RWPE2 (cell line): ENCODE data around the gene STAG1.

Experiments
- ATAC-seq: fragments of 200-7000 bp; cut with Tn5 transposase; 3 replicates; pipeline ENCODE4 v1.9.1; 2021; ENCODE audit warnings: low read depth
- DNase-seq: peaks from one replicate; pipeline ENCODE4 v3.0.0-alpha.2; 2020; ENCODE audit warnings: low spot score
- H3K27ac ChIP-seq: fragments of 450-650 bp; 2 replicates; pipeline ENCODE4 v1.5.1; 2017; ENCODE audit warnings: mild to moderate bottlenecking; ENCODE audit not compliant: poor library complexity, severe bottlenecking
- H3K27me3 ChIP-seq: fragments of 250-450 bp; sonication (Bioruptor Pico); 2 replicates; pipeline ENCODE4 v1.5.1; 2021; ENCODE audit warnings: mild to moderate bottlenecking, moderate library complexity; ENCODE audit not compliant: insufficient read depth, poor library complexity, severe bottlenecking
- H3K36me3 ChIP-seq: fragments of 250-450 bp; sonication (Bioruptor Pico); 2 replicates; pipeline ENCODE4 v1.5.1; 2020; ENCODE audit warnings: low read depth, mild to moderate bottlenecking, moderate library complexity
- H3K4me1 ChIP-seq: fragments of 250-450 bp; sonication (Bioruptor Pico); 2 replicates; pipeline ENCODE4 v1.5.1; 2021; ENCODE audit warnings: mild to moderate bottlenecking, moderate library complexity; ENCODE audit not compliant: insufficient read depth, poor library complexity, severe bottlenecking
- H3K4me3 ChIP-seq: fragments of 250-450 bp; sonication (Bioruptor Pico); 2 replicates; pipeline ENCODE4 v1.5.1; 2021; ENCODE audit warnings: mild to moderate bottlenecking, moderate library complexity; ENCODE audit not compliant: severe bottlenecking
- H3K9me3 ChIP-seq: fragments of 250-450 bp; sonication (Bioruptor Pico); 2 replicates; pipeline ENCODE4 v1.5.1; 2021; ENCODE audit warnings: mild to moderate bottlenecking, moderate library complexity; ENCODE audit not compliant: severe bottlenecking
- CTCF ChIP-seq: fragments of 450-650 bp; IDR thresholded peaks from one replicate; pipeline ENCODE4 v1.5.1; 2017; ENCODE audit warnings: mild to moderate bottlenecking, moderate library complexity; ENCODE audit not compliant: poor library complexity, severe bottlenecking

STAG1 gene

GRCh38 chr3:136698361-136698760 lies 53.8 kb downstream of the STAG1 start:
- DNase-seq (no peak), ATAC-seq (no peak)
- Histone ChIP-seq H3K9me3 (no peaks in the 10 kb centered on the region), H3K4me3 (no peak overlapping the region), H3K27me3 (no peaks in the 10 kb centered on the region), H3K27ac (no peak overlapping the region), H3K4me1 (no peaks in the 10 kb centered on the region), H3K36me3 (no peaks in the 10 kb centered on the region)
- no peak for TF ChIP-seq CTCF

- H3K27me3 ChIP-seq, result no peaks in the 10 kb centered on the region
- H3K4me1 ChIP-seq, result no peaks in the 10 kb centered on the region
- H3K36me3 ChIP-seq, result no peaks in the 10 kb centered on the region
- H3K9me3 ChIP-seq, result no peaks in the 10 kb centered on the region
- no peak for TF ChIP-seq CTCF
- H3K27ac ChIP-seq, result no peak overlapping the region
- DNase-seq, result no peak
- no peak for ATAC-seq
- no peak overlapping the region for H3K4me3 ChIP-seq
Observed at GRCh38 chr3:136696797-136697196, 55.4 kb downstream of the STAG1 start.

- Histone ChIP-seq H3K27ac (no peak overlapping the region), H3K4me1 (no peaks in the 10 kb centered on the region), H3K27me3 (no peaks in the 10 kb centered on the region), H3K4me3 (no peak overlapping the region), H3K36me3 (no peaks in the 10 kb centered on the region), H3K9me3 (no peaks in the 10 kb centered on the region)
- DNase-seq (no peak), ATAC-seq (no peak)
- no peak for TF ChIP-seq CTCF
Observed at GRCh38 chr3:136694321-136694720, 57.9 kb downstream of the STAG1 start.

- no peak for ATAC-seq
- Histone ChIP-seq H3K4me1 (no peaks in the 10 kb centered on the region), H3K4me3 (no peak overlapping the region), H3K9me3 (no peaks in the 10 kb centered on the region), H3K36me3 (no peaks in the 10 kb centered on the region), H3K27me3 (no peaks in the 10 kb centered on the region), H3K27ac (no peak overlapping the region)
- no peak for DNase-seq
- TF ChIP-seq CTCF, result no peak
Observed at GRCh38 chr3:136690599-136690998, 61.6 kb downstream of the STAG1 start.

- no peaks in the 10 kb centered on the region for H3K27me3 ChIP-seq
- ATAC-seq (no peak), DNase-seq (no peak)
- TF ChIP-seq CTCF, result no peak
- H3K36me3 ChIP-seq, result no peaks in the 10 kb centered on the region
- no peak overlapping the region for H3K4me3 ChIP-seq
- no peak overlapping the region for H3K27ac ChIP-seq
- H3K9me3 ChIP-seq, result no peaks in the 10 kb centered on the region
- H3K4me1 ChIP-seq, result no peaks in the 10 kb centered on the region
Observed at GRCh38 chr3:136685882-136686281, 66.3 kb downstream of the STAG1 start.
